Right ventricle myocardium superior (tissue), 1 donor: Measurements from ENCODE around the gene CCNY. TPM values are rescaled to one million over a fixed set of nuclear protein-coding genes. Genes with fewer than 3 reads are reported as not detected.
"Not testable (repeated sequence)": the region's sequence is repeated elsewhere in the genome, so short reads cannot be mapped to it uniquely, and the experiment has no call there.

Experiments used
- ATAC-seq: fragments of 200-7000 bp; cut with Tn5 transposase; one replicate; pipeline ENCODE4 v1.9.1; 2020; ENCODE audit warnings: mild to moderate bottlenecking; ENCODE audit not compliant: poor library complexity
- DNase-seq: peaks from one replicate; pipeline ENCODE4 v3.0.0-alpha.2; 2020
- intact Hi-C: fragments of 100-400 bp; cut with DNase I; formaldehyde crosslinking; loops from one replicate; pipeline ENCODE4 v1.11.2; 2022
- long read RNA-seq: library from polyadenylated mRNA; unstranded; transcript quantifications from one replicate; pipeline ENCODE4 v2.0.0, GENCODE V29; 2021
- total RNA-seq: library from RNA; stranded (reverse); fragmentation: NEBNext Ultra II Directional; extraction: Animal tissue kit (Norgen Biotek cat#: 25700); gene quantifications from one replicate; pipeline ENCODE4 v1.2.1, GENCODE V29; 2021
- donor health status: DM: no; HTN: yes; CAD: no; lungs with severe emphysema.

CCNY gene
- total RNA-seq = 92.7 TPM
- long read RNA-seq, full-length matches to known transcripts = 300 of 336 reads
- long read RNA-seq, partial matches to known transcripts = 1 of 336 reads
- long read RNA-seq, other reads (novel, unspliced or antisense) = 35 of 336 reads

GRCh38 chr10:35336084-35336831 lies at the start of gene CCNY:
TSS of gene CCNY (plus strand) at chr10:35336509. CDS start at chr10:35337054, 545 bp downstream.
- intact Hi-C loops = loop anchor here (5.0 kb wide), 1 partner anchor 226 kb away; no protein-coding TSS in a partner anchor
- ATAC-seq (peak; percentile 94), DNase-seq (peak; percentile 89)

DNA sequence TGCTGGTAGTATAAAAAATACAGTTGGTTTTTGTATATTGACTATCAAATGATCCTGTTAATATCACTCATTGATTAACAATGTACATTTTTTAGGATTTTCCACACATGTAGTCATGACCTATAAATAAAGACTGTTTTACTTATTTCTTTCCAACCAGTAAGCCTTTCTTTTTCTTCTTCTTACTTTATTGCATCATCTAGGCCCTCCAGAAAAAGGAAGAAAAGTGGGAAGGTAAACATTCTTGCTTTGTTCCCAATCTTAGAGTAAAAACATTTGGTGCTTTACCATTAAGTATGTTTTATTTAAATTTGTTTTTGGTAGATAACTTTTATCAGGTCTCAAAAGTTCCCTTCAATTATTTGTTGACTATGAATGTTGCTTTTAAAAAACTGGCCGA lies 47.1 kb upstream of the CCNY start:
- intact Hi-C loops = no loop called here
- no peak for ATAC-seq
- no peak for DNase-seq

DNA sequence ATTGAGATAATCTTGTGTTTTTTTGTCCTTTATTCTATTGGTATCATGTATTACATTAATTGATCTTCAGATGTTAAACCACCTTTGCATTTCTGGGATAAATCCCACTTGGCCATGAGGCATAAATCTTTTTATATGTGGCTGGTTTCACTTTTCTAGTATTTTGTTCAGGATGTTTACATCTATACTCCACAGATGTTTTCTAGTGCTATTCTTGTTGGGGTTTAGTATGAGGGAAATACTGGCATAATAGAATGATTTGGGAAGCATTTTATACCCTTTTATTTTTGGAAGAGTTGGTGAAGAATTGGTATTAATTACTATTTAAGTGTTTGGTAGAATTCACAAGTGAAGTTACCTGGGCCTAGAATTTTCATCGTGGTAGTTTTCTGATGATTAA lies 41.8 kb upstream of the CCNY start:
- intact Hi-C loops = no loop called here
- ATAC-seq = no peak
- no peak for DNase-seq

DNA sequence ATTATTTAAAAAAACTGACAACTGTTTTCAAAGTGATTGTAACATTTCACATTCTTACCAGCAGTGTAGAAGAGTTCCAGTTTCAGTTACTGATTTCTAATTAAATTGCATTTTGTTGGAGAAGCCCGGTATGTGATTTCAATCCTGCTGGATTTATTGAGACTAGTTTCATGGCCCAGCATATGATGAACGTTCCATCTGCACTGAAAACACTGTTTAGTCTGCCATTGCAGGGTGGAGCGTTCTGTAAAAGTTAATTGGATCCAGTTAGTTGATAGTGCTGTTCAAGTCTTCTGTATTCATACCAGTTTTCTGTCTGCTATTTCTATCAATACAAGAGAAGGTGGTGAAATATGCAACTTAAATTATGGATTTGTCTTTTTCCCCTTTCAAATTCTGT lies 37.3 kb upstream of the CCNY start:
- intact Hi-C loops = no loop called here

DNA sequence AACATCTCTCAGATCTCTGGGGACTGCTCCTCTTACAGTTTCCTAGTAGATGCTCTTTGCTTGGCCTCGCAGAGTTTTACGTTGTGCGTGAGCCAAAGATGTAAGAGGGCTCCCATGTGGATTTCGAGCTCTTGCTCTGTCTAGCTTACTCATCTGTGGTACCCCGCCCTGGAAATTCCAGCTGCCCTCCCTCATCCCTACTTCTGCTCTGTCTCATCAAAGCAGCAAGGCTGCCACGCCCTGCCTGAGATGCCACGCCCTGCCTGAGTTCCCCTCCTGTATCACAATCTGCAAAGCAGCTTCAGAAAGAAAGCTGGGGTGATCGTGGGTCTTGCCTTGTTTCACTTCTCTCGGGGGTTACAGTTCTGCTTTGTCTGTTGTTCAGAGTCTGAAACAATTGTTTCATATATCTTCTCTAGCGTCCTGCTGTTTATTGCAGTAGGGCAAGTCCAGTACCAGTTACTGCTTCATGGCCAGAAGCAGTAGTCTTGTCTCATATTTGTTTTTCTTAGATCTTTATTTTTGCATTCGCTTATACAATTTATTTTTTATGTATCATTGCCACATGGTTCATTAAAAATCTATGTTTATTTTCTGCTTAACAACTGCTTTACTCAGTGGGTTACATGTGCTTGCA lies 36.1 kb upstream of the CCNY start:
- ATAC-seq = no peak
- DNase-seq = peak; percentile 64
- intact Hi-C loops = no loop called here

More for the DNA sequence above, 37.3 kb upstream of the CCNY start:
- ATAC-seq = no peak
- no peak for DNase-seq

DNA sequence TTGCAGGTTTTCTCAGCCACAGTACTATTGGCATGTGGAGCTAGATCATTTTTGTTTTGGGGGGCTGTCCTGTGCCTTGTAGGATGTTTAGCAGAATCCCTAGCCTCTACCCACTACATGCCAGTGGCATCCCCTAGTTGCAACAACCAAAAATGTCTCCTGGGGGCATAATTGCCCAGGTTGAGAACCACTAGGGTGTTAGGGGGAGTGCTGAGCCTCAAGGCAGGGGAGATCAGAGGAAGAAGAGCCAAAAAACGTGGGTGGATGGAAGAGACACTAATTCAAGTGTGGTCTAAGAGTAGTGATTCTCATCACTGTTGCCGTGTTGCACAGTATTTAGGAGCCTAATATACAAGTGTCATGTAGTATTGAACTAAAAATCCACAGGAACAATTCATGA lies 31.7 kb upstream of the CCNY start:
- DNase-seq (no peak), ATAC-seq (no peak)
- intact Hi-C loops = no loop called here

- ATAC-seq (no peak), DNase-seq (no peak)
- intact Hi-C loops = no loop called here
Measured at GRCh38 chr10:35306852-35307251, 29.5 kb upstream of the CCNY start.

GRCh38 chr10:35307297-35307696 lies 29.0 kb upstream of the CCNY start:
- DNase-seq = no peak
- ATAC-seq = no peak
- intact Hi-C loops = no loop called here

GRCh38 chr10:35308809-35309208 lies 27.5 kb upstream of the CCNY start:
- no peak for ATAC-seq
- intact Hi-C loops = no loop called here
- no peak for DNase-seq

GRCh38 chr10:35314142-35314541 lies 22.2 kb upstream of the CCNY start:
- intact Hi-C loops, DNase-seq, ATAC-seq: not testable (repeated sequence)

- ATAC-seq, DNase-seq, intact Hi-C loops: not testable (repeated sequence)
Measured at GRCh38 chr10:35315235-35315634, 21.1 kb upstream of the CCNY start.

DNA sequence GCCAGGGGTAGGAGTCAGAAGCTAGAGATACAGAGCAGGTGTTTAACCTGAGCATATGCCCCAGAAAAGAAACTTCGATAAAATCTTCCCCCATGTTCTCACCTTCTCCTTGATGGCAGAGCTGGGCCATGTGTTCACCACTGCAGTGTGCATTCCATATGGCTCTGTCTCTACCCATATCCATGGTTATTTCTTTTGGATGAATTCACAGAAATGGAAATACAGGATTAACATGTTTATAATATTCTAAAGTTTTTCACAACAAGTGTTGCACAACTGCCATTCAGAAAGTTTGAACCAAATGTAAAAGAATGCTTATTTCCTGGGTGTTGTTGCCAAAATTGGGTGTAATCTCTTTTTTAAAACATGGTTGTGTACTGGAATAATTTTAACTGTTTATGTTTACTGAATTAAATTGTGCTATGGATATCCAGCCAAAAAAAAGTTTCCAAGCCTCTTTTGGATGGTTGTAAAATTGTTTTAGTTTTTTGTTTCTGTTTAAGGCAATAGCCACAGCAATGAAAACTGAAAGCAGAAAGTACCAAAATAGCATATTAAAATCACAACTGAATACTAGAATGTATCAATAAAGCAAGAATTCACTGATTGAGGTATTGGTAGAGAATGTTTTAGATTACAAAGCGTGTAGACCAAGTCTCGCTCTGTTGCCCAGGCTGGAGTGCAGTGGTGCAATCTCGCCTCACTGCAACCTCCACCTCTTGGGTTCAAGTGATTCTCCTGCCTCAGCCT lies 19.9 kb upstream of the CCNY start:
- DNase-seq = no peak
- intact Hi-C loops = no loop called here
- no peak for ATAC-seq

GRCh38 chr10:35318551-35318950 lies 17.8 kb upstream of the CCNY start:
- intact Hi-C loops = no loop called here
- DNase-seq (no peak), ATAC-seq (no peak)

GRCh38 chr10:35320341-35320740 lies 16.0 kb upstream of the CCNY start:
- ATAC-seq (no peak), DNase-seq (no peak)
- intact Hi-C loops = no loop called here

- intact Hi-C loops = no loop called here
- no peak for ATAC-seq
- no peak for DNase-seq
Measured at GRCh38 chr10:35322636-35323035, 13.7 kb upstream of the CCNY start.

GRCh38 chr10:35324196-35324595 lies 12.1 kb upstream of the CCNY start:
- no peak for ATAC-seq
- intact Hi-C loops = no loop called here
- no peak for DNase-seq

DNA sequence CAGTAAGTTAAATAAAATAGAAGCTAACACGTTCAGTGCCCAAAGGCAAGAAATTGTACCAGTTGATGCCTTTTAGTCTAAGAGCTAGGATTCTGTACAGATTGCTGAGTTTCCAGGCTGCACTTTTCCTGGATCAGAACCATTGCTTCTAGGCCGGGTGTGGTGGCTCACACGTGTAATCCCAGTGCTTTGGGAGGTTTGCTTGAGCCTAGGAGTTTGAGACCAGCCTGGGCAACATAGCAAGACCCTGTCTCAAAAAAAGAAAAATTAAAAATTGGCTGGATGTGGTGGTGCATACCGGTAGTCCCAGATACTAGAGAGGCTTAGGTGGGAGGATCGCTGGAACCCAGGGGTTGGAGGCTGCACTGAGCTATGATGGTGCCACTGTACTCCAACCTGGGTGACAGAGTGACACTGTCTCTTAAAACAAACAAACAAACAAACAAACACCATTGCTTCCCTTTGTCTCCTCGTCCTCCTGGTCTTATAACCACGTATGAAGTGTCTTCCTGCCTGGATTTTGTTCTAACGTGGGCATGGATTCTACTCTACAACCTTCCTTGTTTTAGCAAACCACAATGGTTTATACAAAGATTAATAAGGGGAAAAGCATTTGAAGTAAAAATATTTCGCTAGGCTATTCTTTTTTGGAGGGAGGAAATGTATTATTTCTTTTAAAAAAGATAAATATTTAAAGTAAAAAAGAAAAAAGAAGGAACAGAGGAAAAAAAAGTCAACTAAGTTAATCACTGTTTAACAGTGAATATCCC lies 9.7 kb upstream of the CCNY start:
- intact Hi-C loops = no loop called here
- no peak for DNase-seq
- ATAC-seq = no peak

DNA sequence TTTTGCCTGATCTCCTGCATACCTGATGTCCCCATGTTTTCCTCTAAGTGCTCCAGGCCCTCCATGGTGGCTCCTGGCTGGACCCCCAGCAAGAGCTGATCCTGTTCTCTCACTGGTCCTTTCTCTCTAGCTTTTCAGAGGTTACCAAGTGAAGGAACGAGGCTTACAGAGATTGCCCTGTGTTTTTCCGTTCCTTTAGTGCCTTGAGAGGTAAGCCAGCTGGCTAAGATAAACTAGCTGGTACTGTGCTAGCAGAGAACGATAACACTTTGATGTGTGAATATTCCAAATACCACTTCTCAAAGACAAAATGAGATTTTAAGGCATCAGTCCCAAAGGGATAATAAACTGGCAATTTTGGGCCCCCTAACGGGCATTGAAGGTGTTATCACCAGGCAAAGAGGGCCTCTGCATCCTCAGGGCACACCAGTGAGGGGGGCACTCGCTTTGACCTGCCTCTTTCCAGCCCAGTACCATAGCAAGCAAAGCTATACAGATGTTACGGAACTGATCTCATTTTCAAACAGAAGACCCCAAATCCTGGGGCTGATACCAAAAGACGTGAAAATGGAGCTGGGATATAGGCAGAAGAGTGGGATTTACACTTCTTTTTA lies 8.4 kb upstream of the CCNY start:
- ATAC-seq (peak; percentile 48), DNase-seq (no peak)
- intact Hi-C loops = no loop called here
